Measurements from ENCODE around the gene FNIP1. TPM values are rescaled to one million over a fixed set of nuclear protein-coding genes. Genes with fewer than 3 reads are reported as not detected.

Gene FNIP1
- polyA plus RNA-seq, 1 donor from 2014 or later = 18.1 TPM

DNA sequence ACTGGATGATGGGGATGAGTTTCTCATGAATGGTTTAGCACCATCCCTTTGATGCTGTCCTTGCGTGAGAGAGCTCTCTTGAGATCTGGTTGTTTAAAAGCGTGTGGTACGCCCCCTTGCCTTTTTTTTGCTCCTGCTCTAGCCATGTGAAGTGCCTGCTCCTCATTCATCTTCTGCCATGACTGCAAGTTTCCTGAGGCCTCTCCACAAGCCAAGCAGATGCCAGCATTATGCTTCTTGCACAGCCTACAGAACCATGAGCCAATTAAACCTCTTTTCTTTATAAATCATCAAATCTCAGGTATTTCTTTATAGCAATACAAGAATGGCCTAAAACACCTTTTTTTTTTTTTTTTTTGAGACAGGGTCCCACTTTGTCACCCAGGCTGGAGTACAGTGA lies 32.8 kb downstream of the FNIP1 start:
- H3K9me2 ChIP-seq (ENCODE audit: insufficient read depth, low read length) = no peaks in the 10 kb centered on the region
- H3F3A ChIP-seq (ENCODE audit: insufficient read depth, low read length, poor library complexity, severe bottlenecking) = no peaks in the 10 kb centered on the region
- no peak for TF ChIP-seq EP300 (conservative IDR thresholded peaks at IDR 0.05; ENCODE audit: poor library complexity, severe bottlenecking)
- TF ChIP-seq, protein P1, sequence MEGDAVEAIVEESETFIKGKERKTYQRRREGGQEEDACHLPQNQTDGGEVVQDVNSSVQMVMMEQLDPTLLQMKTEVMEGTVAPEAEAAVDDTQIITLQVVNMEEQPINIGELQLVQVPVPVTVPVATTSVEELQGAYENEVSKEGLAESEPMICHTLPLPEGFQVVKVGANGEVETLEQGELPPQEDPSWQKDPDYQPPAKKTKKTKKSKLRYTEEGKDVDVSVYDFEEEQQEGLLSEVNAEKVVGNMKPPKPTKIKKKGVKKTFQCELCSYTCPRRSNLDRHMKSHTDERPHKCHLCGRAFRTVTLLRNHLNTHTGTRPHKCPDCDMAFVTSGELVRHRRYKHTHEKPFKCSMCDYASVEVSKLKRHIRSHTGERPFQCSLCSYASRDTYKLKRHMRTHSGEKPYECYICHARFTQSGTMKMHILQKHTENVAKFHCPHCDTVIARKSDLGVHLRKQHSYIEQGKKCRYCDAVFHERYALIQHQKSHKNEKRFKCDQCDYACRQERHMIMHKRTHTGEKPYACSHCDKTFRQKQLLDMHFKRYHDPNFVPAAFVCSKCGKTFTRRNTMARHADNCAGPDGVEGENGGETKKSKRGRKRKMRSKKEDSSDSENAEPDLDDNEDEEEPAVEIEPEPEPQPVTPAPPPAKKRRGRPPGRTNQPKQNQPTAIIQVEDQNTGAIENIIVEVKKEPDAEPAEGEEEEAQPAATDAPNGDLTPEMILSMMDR (IDR thresholded peaks at IDR 0.05; ENCODE audit: poor library complexity, severe bottlenecking) = no peak
- TF ChIP-seq POLR2AphosphoS5 (IDR thresholded peaks at IDR 0.05) = no peak
- TF ChIP-seq TAF1 (IDR thresholded peaks at IDR 0.05; ENCODE audit: low read depth) = no peak
- TF ChIP-seq MXI1 (conservative IDR thresholded peaks at IDR 0.05; ENCODE audit: poor library complexity, severe bottlenecking) = no peak
- TF ChIP-seq, protein P2, sequence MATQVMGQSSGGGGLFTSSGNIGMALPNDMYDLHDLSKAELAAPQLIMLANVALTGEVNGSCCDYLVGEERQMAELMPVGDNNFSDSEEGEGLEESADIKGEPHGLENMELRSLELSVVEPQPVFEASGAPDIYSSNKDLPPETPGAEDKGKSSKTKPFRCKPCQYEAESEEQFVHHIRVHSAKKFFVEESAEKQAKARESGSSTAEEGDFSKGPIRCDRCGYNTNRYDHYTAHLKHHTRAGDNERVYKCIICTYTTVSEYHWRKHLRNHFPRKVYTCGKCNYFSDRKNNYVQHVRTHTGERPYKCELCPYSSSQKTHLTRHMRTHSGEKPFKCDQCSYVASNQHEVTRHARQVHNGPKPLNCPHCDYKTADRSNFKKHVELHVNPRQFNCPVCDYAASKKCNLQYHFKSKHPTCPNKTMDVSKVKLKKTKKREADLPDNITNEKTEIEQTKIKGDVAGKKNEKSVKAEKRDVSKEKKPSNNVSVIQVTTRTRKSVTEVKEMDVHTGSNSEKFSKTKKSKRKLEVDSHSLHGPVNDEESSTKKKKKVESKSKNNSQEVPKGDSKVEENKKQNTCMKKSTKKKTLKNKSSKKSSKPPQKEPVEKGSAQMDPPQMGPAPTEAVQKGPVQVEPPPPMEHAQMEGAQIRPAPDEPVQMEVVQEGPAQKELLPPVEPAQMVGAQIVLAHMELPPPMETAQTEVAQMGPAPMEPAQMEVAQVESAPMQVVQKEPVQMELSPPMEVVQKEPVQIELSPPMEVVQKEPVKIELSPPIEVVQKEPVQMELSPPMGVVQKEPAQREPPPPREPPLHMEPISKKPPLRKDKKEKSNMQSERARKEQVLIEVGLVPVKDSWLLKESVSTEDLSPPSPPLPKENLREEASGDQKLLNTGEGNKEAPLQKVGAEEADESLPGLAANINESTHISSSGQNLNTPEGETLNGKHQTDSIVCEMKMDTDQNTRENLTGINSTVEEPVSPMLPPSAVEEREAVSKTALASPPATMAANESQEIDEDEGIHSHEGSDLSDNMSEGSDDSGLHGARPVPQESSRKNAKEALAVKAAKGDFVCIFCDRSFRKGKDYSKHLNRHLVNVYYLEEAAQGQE (IDR thresholded peaks at IDR 0.05; ENCODE audit: borderline replicate concordance) = no peak
- no peak for TF ChIP-seq EZH2 (IDR thresholded peaks at IDR 0.05; ENCODE audit: borderline replicate concordance, insufficient read depth, low read length, poor library complexity, severe bottlenecking)
- TF ChIP-seq RAD21 (conservative IDR thresholded peaks at IDR 0.05) = no peak
- no peak for TF ChIP-seq SMC3 (conservative IDR thresholded peaks at IDR 0.05; ENCODE audit: poor library complexity)
- peaks cover 5% of the 10 kb centered on the region for H3K9me3 ChIP-seq (ENCODE audit: low read length)
- H3K27me3 ChIP-seq (ENCODE audit: insufficient read depth, low read depth, low read length) = no peaks in the 10 kb centered on the region
- H4K20me1 ChIP-seq (ENCODE audit: insufficient read depth) = no peaks in the 10 kb centered on the region
- H2AFZ ChIP-seq (ENCODE audit: low read depth, low read length) = no peak overlapping the region
- H3K4me2 ChIP-seq (ENCODE audit: low read length) = no peak overlapping the region
- no peak overlapping the region for H3K4me3 ChIP-seq (ENCODE audit: low read length)
- H3K9ac ChIP-seq (ENCODE audit: low read length) = no peak overlapping the region
- no peaks in the 10 kb centered on the region for H3K36me3 ChIP-seq (ENCODE audit: insufficient read depth, low read length)
- peaks cover 32% of the 10 kb centered on the region for H3K79me2 ChIP-seq (replicated peaks; ENCODE audit: insufficient read depth, low read length)
- no peak overlapping the region for H3K27ac ChIP-seq (ENCODE audit: low read length)

DNA sequence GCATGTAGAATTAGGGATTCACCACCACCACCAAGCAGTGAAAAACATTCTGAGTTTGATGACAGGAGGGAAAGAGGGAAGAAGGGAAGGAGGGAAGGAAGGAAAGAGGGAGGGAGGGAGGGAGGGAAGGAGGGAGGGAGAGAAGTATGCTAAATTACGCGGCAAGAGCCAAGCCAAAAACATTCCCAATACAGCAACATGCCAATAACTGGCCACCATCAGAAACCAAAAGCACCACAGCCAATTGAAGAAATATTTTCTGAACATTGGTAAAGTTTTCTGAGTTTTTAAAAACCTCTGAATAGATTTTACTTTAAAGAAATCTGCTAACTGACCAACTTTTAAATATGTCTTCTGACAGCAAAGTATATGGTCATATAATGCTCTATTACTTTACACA lies 36.0 kb downstream of the FNIP1 start:
- H3K36me3 ChIP-seq (ENCODE audit: insufficient read depth, low read length) = no peaks in the 10 kb centered on the region
- no peak overlapping the region for H3K4me2 ChIP-seq (ENCODE audit: low read length)
- H3K9ac ChIP-seq (ENCODE audit: low read length) = no peak overlapping the region
- H3K9me2 ChIP-seq (ENCODE audit: insufficient read depth, low read length) = no peaks in the 10 kb centered on the region
- H3K27ac ChIP-seq (ENCODE audit: low read length) = no peak overlapping the region
- H4K20me1 ChIP-seq (ENCODE audit: insufficient read depth) = no peaks in the 10 kb centered on the region
- TF ChIP-seq MXI1 (conservative IDR thresholded peaks at IDR 0.05; ENCODE audit: poor library complexity, severe bottlenecking) (no peak), TAF1 (IDR thresholded peaks at IDR 0.05; ENCODE audit: low read depth) (no peak), POLR2AphosphoS5 (IDR thresholded peaks at IDR 0.05) (no peak), RAD21 (conservative IDR thresholded peaks at IDR 0.05) (no peak), EZH2 (IDR thresholded peaks at IDR 0.05; ENCODE audit: borderline replicate concordance, insufficient read depth, low read length, poor library complexity, severe bottlenecking) (no peak), EP300 (conservative IDR thresholded peaks at IDR 0.05; ENCODE audit: poor library complexity, severe bottlenecking) (no peak), SMC3 (conservative IDR thresholded peaks at IDR 0.05; ENCODE audit: poor library complexity) (no peak)
- TF ChIP-seq, protein P2 (IDR thresholded peaks at IDR 0.05; ENCODE audit: borderline replicate concordance) = no peak
- TF ChIP-seq, protein P1 (IDR thresholded peaks at IDR 0.05; ENCODE audit: poor library complexity, severe bottlenecking) = no peak
- no peak overlapping the region for H2AFZ ChIP-seq (ENCODE audit: low read depth, low read length)
- H3K9me3 ChIP-seq (ENCODE audit: low read length) = peaks cover 5% of the 10 kb centered on the region
- no peaks in the 10 kb centered on the region for H3K27me3 ChIP-seq (ENCODE audit: insufficient read depth, low read depth, low read length)
- H3F3A ChIP-seq (ENCODE audit: insufficient read depth, low read length, poor library complexity, severe bottlenecking) = no peaks in the 10 kb centered on the region
- peaks cover 23% of the 10 kb centered on the region for H3K79me2 ChIP-seq (replicated peaks; ENCODE audit: insufficient read depth, low read length)
- H3K4me3 ChIP-seq (ENCODE audit: low read length) = no peak overlapping the region

Data from neural cell (in vitro differentiated cells).